ENCODE data around the gene DGKG.

DGKG gene

GRCh38 chr3:186207515-186207914, 154.5 kb downstream of the DGKG start:
- DNase-seq: no peak

- DNase-seq: no peak
Observed at GRCh38 chr3:186200726-186201125, 161.3 kb downstream of the DGKG start.

- DNase-seq: no peak
Observed at GRCh38 chr3:186198442-186198841, 163.6 kb downstream of the DGKG start.

GRCh38 chr3:186194451-186194811, 167.6 kb downstream of the DGKG start:
- DNase-seq: no peak

- no peak for DNase-seq
Observed at GRCh38 chr3:186193534-186194450, 168.2 kb downstream of the DGKG start.

GRCh38 chr3:186192823-186193222, 169.2 kb downstream of the DGKG start:
- no peak for DNase-seq

GRCh38 chr3:186189492-186189891, 172.5 kb downstream of the DGKG start:
- peak; percentile 28 for DNase-seq

GRCh38 chr3:186187401-186188275, 174.4 kb downstream of the DGKG start:
- no peak for DNase-seq

- DNase-seq: no peak
Observed at GRCh38 chr3:186185194-186185787, 176.7 kb downstream of the DGKG start.

- DNase-seq: no peak
Observed at GRCh38 chr3:186184021-186184420, 178.0 kb downstream of the DGKG start.

GRCh38 chr3:186182850-186183249, 179.2 kb downstream of the DGKG start:
- no peak for DNase-seq

- no peak for DNase-seq
Observed at GRCh38 chr3:186181901-186182300, 180.1 kb downstream of the DGKG start.

GRCh38 chr3:186180891-186181481, 181.0 kb downstream of the DGKG start:
- no peak for DNase-seq

- no peak for DNase-seq
Observed at GRCh38 chr3:186180151-186180550, 181.9 kb downstream of the DGKG start.

- no peak for DNase-seq
Observed at GRCh38 chr3:186178412-186178811, 183.6 kb downstream of the DGKG start.

- DNase-seq: peak; percentile 8
Observed at GRCh38 chr3:186176373-186176990, 185.6 kb downstream of the DGKG start.

GRCh38 chr3:186173224-186173815, 188.7 kb downstream of the DGKG start:
- no peak for DNase-seq

GRCh38 chr3:186172353-186172752, 189.7 kb downstream of the DGKG start:
- no peak for DNase-seq

GRCh38 chr3:186171521-186171920, 190.5 kb downstream of the DGKG start:
- no peak for DNase-seq

GRCh38 chr3:186170516-186170915, 191.5 kb downstream of the DGKG start:
- DNase-seq: no peak

GRCh38 chr3:186169379-186169778, 192.7 kb downstream of the DGKG start:
- no peak for DNase-seq

GRCh38 chr3:186168976-186169375, 193.1 kb downstream of the DGKG start:
- DNase-seq: no peak

Measured in NCI-H226 (cell line).